Subcutaneous adipose tissue (tissue), 4 donors: ENCODE measurements around the gene ZSCAN30. TPM values are rescaled to one million over a fixed set of nuclear protein-coding genes. Genes with fewer than 3 reads are reported as not detected.

ENCODE experiments used
- total RNA-seq, 4 donors: library from RNA; depleted of rRNA; stranded (reverse); fragments of >200 nt; gene quantifications; one replicate each; pipeline ENCODE4 v1.1.0, GENCODE V29; 2016
- TF ChIP-seq, protein P1 (sequence below): fragments of 450-650 bp; IDR thresholded peaks from one replicate; pipeline ENCODE4 v1.5.1; 2016; ENCODE audit warnings: low read depth, mild to moderate bottlenecking, control low read depth, antibody characterized with exemption, moderate library complexity

ZSCAN30 gene
- total RNA-seq = 10 to 100 TPM; 17.7 to 20.1 (median 19.0) TPM

DNA sequence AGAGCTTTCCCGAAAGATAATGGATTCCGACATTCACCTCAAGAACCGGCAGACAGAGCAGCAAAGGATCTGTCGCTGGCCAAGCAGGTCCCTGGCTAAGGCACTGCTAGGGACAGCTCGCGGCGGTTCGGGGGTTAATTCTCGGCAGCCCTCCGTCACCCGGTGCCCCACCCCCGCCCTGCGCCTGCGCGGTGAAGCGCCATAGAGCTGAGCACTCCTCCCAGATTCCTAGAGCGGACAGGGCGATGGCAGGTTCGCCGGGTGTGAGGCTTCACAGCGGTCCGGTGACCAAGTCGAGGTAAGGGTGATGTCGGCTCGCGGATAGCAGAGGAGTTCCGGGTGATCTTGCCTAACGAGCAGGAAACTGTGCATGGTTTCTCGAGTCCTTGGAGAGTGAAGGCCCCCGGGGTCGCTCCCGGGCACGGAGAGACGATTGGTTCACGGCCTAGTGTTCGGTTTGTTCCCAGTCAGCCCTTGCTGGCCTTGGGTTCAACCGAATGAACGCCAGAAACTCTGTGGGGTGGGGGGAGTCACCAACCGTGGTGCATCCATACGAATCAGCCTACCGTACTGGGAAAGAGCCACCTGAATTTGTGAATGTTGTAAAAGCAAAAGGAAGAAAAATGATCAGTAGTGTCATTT lies at the start of gene ZSCAN30:
TSS of gene ZSCAN30 (minus strand) at position 136 of the 642 bp plus-strand sequence. CDS start 25,877 bp downstream, outside the sequence.
- TF ChIP-seq, protein P1, sequence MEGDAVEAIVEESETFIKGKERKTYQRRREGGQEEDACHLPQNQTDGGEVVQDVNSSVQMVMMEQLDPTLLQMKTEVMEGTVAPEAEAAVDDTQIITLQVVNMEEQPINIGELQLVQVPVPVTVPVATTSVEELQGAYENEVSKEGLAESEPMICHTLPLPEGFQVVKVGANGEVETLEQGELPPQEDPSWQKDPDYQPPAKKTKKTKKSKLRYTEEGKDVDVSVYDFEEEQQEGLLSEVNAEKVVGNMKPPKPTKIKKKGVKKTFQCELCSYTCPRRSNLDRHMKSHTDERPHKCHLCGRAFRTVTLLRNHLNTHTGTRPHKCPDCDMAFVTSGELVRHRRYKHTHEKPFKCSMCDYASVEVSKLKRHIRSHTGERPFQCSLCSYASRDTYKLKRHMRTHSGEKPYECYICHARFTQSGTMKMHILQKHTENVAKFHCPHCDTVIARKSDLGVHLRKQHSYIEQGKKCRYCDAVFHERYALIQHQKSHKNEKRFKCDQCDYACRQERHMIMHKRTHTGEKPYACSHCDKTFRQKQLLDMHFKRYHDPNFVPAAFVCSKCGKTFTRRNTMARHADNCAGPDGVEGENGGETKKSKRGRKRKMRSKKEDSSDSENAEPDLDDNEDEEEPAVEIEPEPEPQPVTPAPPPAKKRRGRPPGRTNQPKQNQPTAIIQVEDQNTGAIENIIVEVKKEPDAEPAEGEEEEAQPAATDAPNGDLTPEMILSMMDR = no peak

DNA sequence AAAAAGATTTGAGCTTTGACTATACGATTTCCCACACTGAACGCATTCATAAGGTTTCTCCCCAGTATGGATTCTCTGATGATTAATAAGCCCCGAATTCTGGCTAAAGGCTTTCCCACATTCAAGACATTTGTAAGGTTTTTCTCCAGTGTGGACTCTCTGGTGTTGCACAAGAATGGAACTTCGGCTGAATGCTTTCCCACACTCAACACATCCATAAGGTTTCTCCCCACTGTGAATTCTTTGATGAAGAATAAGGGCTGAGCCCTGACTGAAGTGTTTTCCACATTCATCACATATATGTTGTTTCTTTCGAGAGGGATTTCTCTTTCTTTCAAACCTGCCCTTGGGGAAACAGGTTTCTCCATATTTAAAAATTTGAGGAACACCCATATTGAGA lies 47.3 kb upstream of the ZSCAN30 start:
- TF ChIP-seq, protein P1 = no peak

DNA sequence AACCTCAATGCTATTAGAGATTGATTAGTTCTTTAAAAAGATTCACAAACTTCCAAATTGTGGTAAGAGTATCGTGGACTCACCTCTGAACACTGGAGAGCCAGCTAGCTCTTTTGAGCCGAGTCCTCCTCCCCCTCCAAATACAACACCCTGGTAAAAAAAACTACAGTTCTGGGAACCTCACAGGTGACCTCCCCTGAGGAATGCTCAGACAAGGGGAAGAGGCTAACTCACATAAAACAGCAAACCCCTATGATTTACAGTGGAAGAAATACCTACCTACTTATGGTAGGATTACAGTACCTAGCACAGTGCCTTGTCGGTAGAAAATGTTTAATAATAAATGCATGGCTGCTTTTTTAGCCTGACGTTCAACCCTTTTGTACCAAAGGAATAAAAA lies 45.8 kb upstream of the ZSCAN30 start:
- TF ChIP-seq, protein P1 = no peak

DNA sequence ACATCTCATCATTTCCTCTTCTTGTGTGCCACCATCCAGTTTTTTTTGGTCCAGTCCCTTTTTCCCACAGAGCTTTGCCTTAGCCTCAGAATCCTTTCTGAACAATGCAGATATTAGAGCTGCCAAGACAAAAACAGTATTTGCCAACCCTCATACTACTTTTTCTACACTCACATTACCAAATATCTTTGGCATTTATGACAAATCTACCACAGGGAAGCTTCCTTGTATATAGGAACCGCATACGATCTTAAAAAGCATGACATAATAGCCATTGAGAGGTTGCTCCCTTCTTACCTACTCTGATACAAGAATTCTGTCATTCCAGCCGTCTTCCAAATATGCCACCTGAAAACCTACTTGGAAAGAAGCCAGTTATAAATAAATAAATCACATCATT lies 44.8 kb upstream of the ZSCAN30 start:
- TF ChIP-seq, protein P1 = no peak

DNA sequence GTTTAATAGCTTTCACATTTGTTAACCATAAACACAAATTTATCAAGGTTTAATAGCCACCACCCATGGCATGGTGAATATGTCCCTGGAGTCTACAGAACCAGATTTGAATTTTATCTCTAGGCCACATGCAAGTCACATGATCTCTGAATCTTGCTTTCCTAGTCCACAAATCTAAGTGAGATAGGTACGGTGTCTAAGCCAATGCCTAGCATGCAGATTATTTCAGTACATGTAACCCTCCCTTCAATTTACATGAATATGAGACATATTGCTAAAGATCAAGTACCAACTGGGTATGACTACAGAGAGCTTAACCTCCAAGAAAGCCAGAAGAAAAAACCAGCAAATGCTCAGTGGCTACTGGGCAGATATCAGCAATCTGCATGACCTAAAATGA lies 44.2 kb upstream of the ZSCAN30 start:
- TF ChIP-seq, protein P1 = no peak

DNA sequence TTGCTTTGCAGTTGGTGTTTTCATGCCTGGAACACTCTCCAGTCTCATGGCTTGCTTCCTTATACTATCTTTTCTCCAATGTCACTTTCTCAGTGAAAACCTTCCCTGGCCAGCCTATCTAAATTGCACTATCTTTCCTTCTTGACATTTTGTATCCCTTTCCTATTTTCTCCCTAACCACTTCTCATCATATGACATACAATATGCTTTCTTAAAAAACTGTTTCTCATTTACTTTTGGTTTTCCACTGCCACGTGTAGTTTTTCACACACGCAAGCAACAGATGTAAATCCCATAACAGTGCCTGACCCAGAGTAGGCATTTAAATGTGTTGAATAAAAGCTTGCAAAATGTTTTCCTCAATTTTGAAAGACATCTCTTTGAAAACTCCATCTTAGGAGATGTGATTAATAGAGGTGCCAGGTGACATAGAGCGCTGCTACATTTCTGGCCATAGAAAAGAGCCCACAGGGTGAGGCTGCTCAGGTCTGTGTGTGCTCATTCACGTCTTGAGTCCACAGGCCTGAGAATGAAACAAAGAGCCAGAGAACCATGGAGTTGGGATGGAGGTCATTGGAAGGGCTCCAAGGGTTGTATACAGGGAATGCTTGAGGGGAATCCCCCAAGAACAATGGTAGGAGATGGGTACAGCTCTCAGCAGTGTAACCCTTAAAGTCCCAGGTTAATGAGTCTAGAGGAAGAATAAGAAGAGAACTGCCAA lies 41.5 kb upstream of the ZSCAN30 start:
- TF ChIP-seq, protein P1 = no peak

DNA sequence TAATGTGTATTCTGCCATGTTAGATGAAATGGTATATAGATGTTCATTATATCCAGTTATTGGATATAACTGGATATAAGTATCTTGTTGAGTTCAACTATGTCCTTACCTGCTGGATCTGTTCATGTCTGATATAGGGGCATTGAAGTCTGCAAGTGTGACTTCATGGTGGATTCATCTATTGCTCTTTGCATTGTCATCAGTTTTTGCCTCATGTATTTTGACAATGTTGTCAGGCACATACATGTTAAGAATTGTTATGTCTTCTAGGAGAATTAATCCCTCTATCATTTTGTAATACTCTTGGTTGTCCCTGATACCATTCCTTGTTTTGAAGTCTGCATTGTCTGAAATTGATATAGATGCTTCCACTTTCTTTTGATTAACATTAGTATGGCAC lies 38.8 kb upstream of the ZSCAN30 start:
- TF ChIP-seq, protein P1 = no peak
